GM12878 (cell line): ENCODE measurements around the gene ARMC9. TPM values are rescaled to one million over a fixed set of nuclear protein-coding genes. Genes with fewer than 3 reads are reported as not detected.

ENCODE experiments used
- BCL3 ChIP-seq: IDR thresholded peaks from 2 replicates; pipeline ENCODE4 v1.6.1; 2011; ENCODE audit warnings: borderline replicate concordance, low read depth, mild to moderate bottlenecking, moderate library complexity, low read length; ENCODE audit not compliant: insufficient read depth, poor library complexity, severe bottlenecking
- CHD2 ChIP-seq: IDR thresholded peaks from 2 replicates; pipeline ENCODE4 v1.6.1; 2011; ENCODE audit warnings: low read depth, low read length, improper control_type of control experiment, borderline replicate concordance
- MLLT1 ChIP-seq: fragments of 450-650 bp; IDR thresholded peaks from 2 replicates; pipeline ENCODE4 v1.6.1; 2016; ENCODE audit warnings: mild to moderate bottlenecking
- POLR2AphosphoS5 ChIP-seq: IDR thresholded peaks from 2 replicates; pipeline ENCODE4 v1.6.1; 2011; ENCODE audit warnings: mild to moderate bottlenecking, low read length, inconsistent platforms
- RELA ChIP-seq: fragments of 450-650 bp; IDR thresholded peaks from 2 replicates; pipeline ENCODE4 v1.8.0; 2014; ENCODE audit warnings: borderline replicate concordance; ENCODE audit not compliant: partially characterized antibody
- REST ChIP-seq: IDR thresholded peaks from 2 replicates; pipeline ENCODE4 v1.6.1; 2012; ENCODE audit warnings: mild to moderate bottlenecking, low read depth, low read length
- polyA plus RNA-seq, 11 experiments: library from polyadenylated mRNA; depleted of rRNA in 4 of 11; unstranded in 6 of 11; stranded (reverse) in 5 of 11; fragments of >200 nt; fragmentation: Nextera tagmentation in 4 of 11; fragmentation: Illumina TruSeq in 1 of 11; extraction: Ambion mirVana in 4 of 11; extraction: Trizol in 1 of 11; gene quantifications; 1 replicate in 1 of 11; 2 replicates in 10 of 11; pipeline versions ENCODE4 v1.2.1 to v1.2.3, GENCODE V29; 2011 to 2016; ENCODE audit warnings: inconsistent platforms in 2 of 11, missing spikeins in 2 of 11, low read depth in 1 of 11
- total RNA-seq, 4 experiments: library from RNA; depleted of rRNA in 3 of 4; stranded (reverse); fragments of >200 nt in 3 of 4; fragmentation: Illumina TruSeq in 1 of 4; extraction: Trizol in 1 of 4; gene quantifications; 2 replicates each; pipeline versions ENCODE4 v1.2.1 to v1.2.3, GENCODE V29; 2013 to 2021

ARMC9 gene
- total and polyA plus RNA-seq, 10 of the 15 experiments (the other 5 are each of a cell fraction or from before 2014, with no cell fraction given): 3.8 to 21.8 (median 10.4) TPM

- TF ChIP-seq CHD2 (no peak), BCL3 (peak; percentile 93), REST (no peak), RELA (peak; percentile 57), MLLT1 (peak; percentile 86), POLR2AphosphoS5 (peak; percentile 85)
Observed at GRCh38 chr2:231394211-231395141, 196.0 kb downstream of the ARMC9 start (continued).
